GM12878 (cell line): ENCODE measurements around the gene EPB41L2. TPM values are rescaled to one million over a fixed set of nuclear protein-coding genes. Genes with fewer than 3 reads are reported as not detected.

ENCODE experiments used
- ATAC-seq: fragments of 200-7000 bp; cut with Tn5 transposase; 3 replicates; pipeline ENCODE4 v1.9.1; 2020; ENCODE audit warnings: mild to moderate bottlenecking, moderate library complexity
- BruUV-seq: library from RNA; stranded (reverse); fragments of 400-500 nt; replicated peaks from 2 replicates; lab custom pipeline; 2021; lab: Mats Ljungman, UMichigan
- CTCF ChIA-PET: fragments of 300-600 bp; sonication (Branson Sonifier 250); formaldehyde crosslinking; extraction: SDS; loops from one replicate; lab custom pipeline; 2021; ENCODE audit warnings: inconsistent platforms; lab: Yijun Ruan, JAX
- POLR2A ChIA-PET: fragments of 350-600 bp; formaldehyde crosslinking; extraction: SDS; loops from one replicate; lab custom pipeline; 2021; ENCODE audit warnings: inconsistent platforms; lab: Charles Lee
- RAD21 ChIA-PET: fragments of 300-600 bp; sonication (Branson Sonifier 250); formaldehyde crosslinking; loops from one replicate; lab custom pipeline; 2023; ENCODE audit warnings: antibody characterized with exemption; ENCODE audit not compliant: unreplicated experiment; lab: Charles Lee
- SMC1A ChIA-PET: fragments of 300-600 bp; sonication (Branson Sonifier 250); formaldehyde crosslinking; loops from one replicate; lab custom pipeline; 2023; ENCODE audit not compliant: unreplicated experiment, uncharacterized antibody; lab: Charles Lee
- DNase-seq: peaks from one replicate; pipeline ENCODE4 v3.0.0-alpha.2; 2011; ENCODE audit warnings: low read depth, low spot score
- FAIRE-seq: peaks from 3 replicates; lab custom pipeline; 2011; peaks lifted over from hg19 to GRCh38; lab: Jason Lieb, UNC
- H2AFZ ChIP-seq: 2 replicates; pipeline ENCODE4 v1.6.0; 2011; ENCODE audit warnings: low read depth, low read length, control low read depth; ENCODE audit not compliant: control insufficient read depth
- H3K27ac ChIP-seq: 2 replicates; pipeline ENCODE4 v1.5.1; 2011; ENCODE audit warnings: control low read depth; ENCODE audit not compliant: control insufficient read depth, insufficient read depth
- H3K27me3 ChIP-seq, 2 experiments: replicated peaks in 1 of 2; 2 replicates each; pipeline versions ENCODE4 v1.6.0 to v1.6.1; 2011; ENCODE audit warnings: low read length in 1 of 2; ENCODE audit not compliant: control insufficient read depth in 2 of 2, insufficient read depth in 2 of 2
- H3K36me3 ChIP-seq, 2 experiments: 2 replicates each; pipeline ENCODE4 v1.5.1; 2011; ENCODE audit warnings: low read length in 1 of 2; ENCODE audit not compliant: control insufficient read depth in 2 of 2, insufficient read depth in 2 of 2
- H3K4me1 ChIP-seq: 2 replicates; pipeline ENCODE4 v1.6.1; 2011; ENCODE audit warnings: mild to moderate bottlenecking, low read length, moderate library complexity, mixed read lengths; ENCODE audit not compliant: control insufficient read depth, insufficient read depth
- H3K4me2 ChIP-seq: 2 replicates; pipeline ENCODE4 v1.6.0; 2011; ENCODE audit warnings: control low read depth; ENCODE audit not compliant: control insufficient read depth, insufficient read depth
- H3K4me3 ChIP-seq: fragments of 200-600 bp; sonication (generic); 2 replicates; pipeline ENCODE4 v1.5.1; 2016
- H3K79me2 ChIP-seq: 2 replicates; pipeline ENCODE4 v1.6.0; 2011; ENCODE audit warnings: low read length; ENCODE audit not compliant: control insufficient read depth, insufficient read depth
- H3K9ac ChIP-seq: 2 replicates; pipeline ENCODE4 v1.8.0; 2011; ENCODE audit warnings: low read length, control low read depth, mixed read lengths; ENCODE audit not compliant: control insufficient read depth, insufficient read depth
- H3K9me3 ChIP-seq: replicated peaks from 3 replicates; pipeline ENCODE4 v1.5.1; 2011; ENCODE audit warnings: mild to moderate bottlenecking, low read length; ENCODE audit not compliant: control insufficient read depth, insufficient read depth
- H4K20me1 ChIP-seq: 2 replicates; pipeline ENCODE4 v1.6.0; 2011; ENCODE audit not compliant: control insufficient read depth, insufficient read depth
- CHD4 ChIP-seq: fragments of 200-600 bp; sonication (generic); IDR thresholded peaks from 2 replicates; pipeline ENCODE4 v1.6.1; 2016; ENCODE audit warnings: mild to moderate bottlenecking
- GATAD2B ChIP-seq: fragments of 450-650 bp; conservative IDR thresholded peaks from 2 replicates; pipeline ENCODE4 v1.6.1; 2017; ENCODE audit warnings: low read depth, mild to moderate bottlenecking, moderate library complexity
- IRF4 ChIP-seq: IDR thresholded peaks from 2 replicates; pipeline ENCODE4 v1.6.1; 2011; ENCODE audit warnings: low read depth, low read length
- KAT2A ChIP-seq: conservative IDR thresholded peaks from 2 replicates; pipeline ENCODE4 v1.6.1; 2011; ENCODE audit warnings: low read depth, low read length; ENCODE audit not compliant: control insufficient read depth
- MXI1 ChIP-seq: fragments of 150-350 bp; IDR thresholded peaks from 2 replicates; pipeline ENCODE4 v1.6.1; 2011; ENCODE audit warnings: low read depth, mild to moderate bottlenecking, inconsistent platforms, low read length, improper control_type of control experiment
- NR2C2 ChIP-seq: IDR thresholded peaks from 2 replicates; pipeline ENCODE4 v1.6.1; 2011; ENCODE audit warnings: borderline replicate concordance, low read depth; ENCODE audit not compliant: control insufficient read depth, insufficient read length
- RB1 ChIP-seq: fragments of 450-650 bp; formaldehyde crosslinking; IDR thresholded peaks from 2 replicates; pipeline ENCODE4 v1.6.1; 2017; ENCODE audit warnings: mild to moderate bottlenecking, borderline replicate concordance
- RCOR1 ChIP-seq: conservative IDR thresholded peaks from 2 replicates; pipeline ENCODE4 v1.6.1; 2012; ENCODE audit warnings: low read depth, low read length, improper control_type of control experiment
- SUPT20H ChIP-seq: IDR thresholded peaks from 2 replicates; pipeline ENCODE4 v1.6.1; 2011; ENCODE audit warnings: low read depth, mild to moderate bottlenecking, low read length, moderate library complexity, borderline replicate concordance; ENCODE audit not compliant: control insufficient read depth
- ZNF274 ChIP-seq: IDR thresholded peaks from one replicate; pipeline ENCODE4 v1.8.0; 2011; ENCODE audit not compliant: insufficient read length, insufficient read depth
- WGBS: methylation state at CpG from one replicate; pipeline ENCODE4 v1.1.6; 2016; ENCODE audit warnings: low lambda C conversion rate; ENCODE audit not compliant: insufficient replicate concordance, insufficient coverage; ENCODE audit errors: missing lambda C conversion rate; 5-methylcytosine and 5-hydroxymethylcytosine counted together
- in situ Hi-C: fragments of 300-500 bp; cut with MboI; formaldehyde crosslinking; loops from 9 replicates; pipeline ENCODE4 v1.14.3; 2018; ENCODE audit warnings: mixed read lengths
- intact Hi-C: fragments of 100-400 bp; cut with micrococcal nuclease; formaldehyde crosslinking; loops from one replicate; pipeline ENCODE4 v1.14.2; 2022; ENCODE audit not compliant: unreplicated experiment
- polyA plus RNA-seq, 11 experiments: library from polyadenylated mRNA; depleted of rRNA in 4 of 11; unstranded in 6 of 11; stranded (reverse) in 5 of 11; fragments of >200 nt; fragmentation: Nextera tagmentation in 4 of 11; fragmentation: Illumina TruSeq in 1 of 11; extraction: Ambion mirVana in 4 of 11; extraction: Trizol in 1 of 11; gene quantifications; 1 replicate in 1 of 11; 2 replicates in 10 of 11; pipeline versions ENCODE4 v1.2.1 to v1.2.3, GENCODE V29; 2011 to 2016; ENCODE audit warnings: inconsistent platforms in 2 of 11, missing spikeins in 2 of 11, low read depth in 1 of 11
- total RNA-seq, 4 experiments: library from RNA; depleted of rRNA in 3 of 4; stranded (reverse); fragments of >200 nt in 3 of 4; fragmentation: Illumina TruSeq in 1 of 4; extraction: Trizol in 1 of 4; gene quantifications; 2 replicates each; pipeline versions ENCODE4 v1.2.1 to v1.2.3, GENCODE V29; 2013 to 2021
- TF ChIP-seq, protein P1 (sequence below): fragments of 450-650 bp; IDR thresholded peaks from 2 replicates; pipeline ENCODE4 v1.6.1; 2017; ENCODE audit warnings: mild to moderate bottlenecking, low read depth, inconsistent platforms; ENCODE audit not compliant: poor library complexity, severe bottlenecking
- TF ChIP-seq, protein P2 (sequence below): fragments of 450-650 bp; IDR thresholded peaks from 2 replicates; pipeline ENCODE4 v1.6.1; 2018; ENCODE audit warnings: borderline replicate concordance, mild to moderate bottlenecking; ENCODE audit not compliant: partially characterized antibody

EPB41L2 gene
- total and polyA plus RNA-seq, 10 of the 15 experiments (the other 5 are each of a cell fraction or from before 2014, with no cell fraction given): 7.4 to 41.6 (median 19.0) TPM

DNA sequence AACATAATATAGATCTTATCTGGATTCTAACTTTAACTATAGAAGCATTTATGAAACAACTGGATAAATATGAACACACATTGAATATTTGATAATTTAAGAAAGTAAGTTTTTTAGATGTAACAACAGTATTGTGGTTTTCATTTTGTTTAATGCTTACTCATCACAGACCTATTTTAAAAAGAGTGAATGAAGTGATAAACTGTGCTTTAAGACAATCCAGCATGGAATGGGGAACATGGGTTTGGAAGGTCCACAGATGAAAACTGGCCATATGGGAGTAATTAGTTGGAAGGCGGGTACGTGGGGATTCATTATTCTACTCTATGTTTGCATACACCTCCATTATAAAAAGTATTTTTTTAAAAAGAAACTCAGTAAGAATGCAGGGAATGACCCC is 21.2 kb downstream of the EPB41L2 start (continued):
- no peak for TF ChIP-seq SUPT20H
- TF ChIP-seq MXI1: no peak
- TF ChIP-seq RB1: no peak
- TF ChIP-seq, protein P1, sequence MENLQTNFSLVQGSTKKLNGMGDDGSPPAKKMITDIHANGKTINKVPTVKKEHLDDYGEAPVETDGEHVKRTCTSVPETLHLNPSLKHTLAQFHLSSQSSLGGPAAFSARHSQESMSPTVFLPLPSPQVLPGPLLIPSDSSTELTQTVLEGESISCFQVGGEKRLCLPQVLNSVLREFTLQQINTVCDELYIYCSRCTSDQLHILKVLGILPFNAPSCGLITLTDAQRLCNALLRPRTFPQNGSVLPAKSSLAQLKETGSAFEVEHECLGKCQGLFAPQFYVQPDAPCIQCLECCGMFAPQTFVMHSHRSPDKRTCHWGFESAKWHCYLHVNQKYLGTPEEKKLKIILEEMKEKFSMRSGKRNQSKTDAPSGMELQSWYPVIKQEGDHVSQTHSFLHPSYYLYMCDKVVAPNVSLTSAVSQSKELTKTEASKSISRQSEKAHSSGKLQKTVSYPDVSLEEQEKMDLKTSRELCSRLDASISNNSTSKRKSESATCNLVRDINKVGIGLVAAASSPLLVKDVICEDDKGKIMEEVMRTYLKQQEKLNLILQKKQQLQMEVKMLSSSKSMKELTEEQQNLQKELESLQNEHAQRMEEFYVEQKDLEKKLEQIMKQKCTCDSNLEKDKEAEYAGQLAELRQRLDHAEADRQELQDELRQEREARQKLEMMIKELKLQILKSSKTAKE: no peak
- no peak for TF ChIP-seq IRF4
- TF ChIP-seq, protein P2, sequence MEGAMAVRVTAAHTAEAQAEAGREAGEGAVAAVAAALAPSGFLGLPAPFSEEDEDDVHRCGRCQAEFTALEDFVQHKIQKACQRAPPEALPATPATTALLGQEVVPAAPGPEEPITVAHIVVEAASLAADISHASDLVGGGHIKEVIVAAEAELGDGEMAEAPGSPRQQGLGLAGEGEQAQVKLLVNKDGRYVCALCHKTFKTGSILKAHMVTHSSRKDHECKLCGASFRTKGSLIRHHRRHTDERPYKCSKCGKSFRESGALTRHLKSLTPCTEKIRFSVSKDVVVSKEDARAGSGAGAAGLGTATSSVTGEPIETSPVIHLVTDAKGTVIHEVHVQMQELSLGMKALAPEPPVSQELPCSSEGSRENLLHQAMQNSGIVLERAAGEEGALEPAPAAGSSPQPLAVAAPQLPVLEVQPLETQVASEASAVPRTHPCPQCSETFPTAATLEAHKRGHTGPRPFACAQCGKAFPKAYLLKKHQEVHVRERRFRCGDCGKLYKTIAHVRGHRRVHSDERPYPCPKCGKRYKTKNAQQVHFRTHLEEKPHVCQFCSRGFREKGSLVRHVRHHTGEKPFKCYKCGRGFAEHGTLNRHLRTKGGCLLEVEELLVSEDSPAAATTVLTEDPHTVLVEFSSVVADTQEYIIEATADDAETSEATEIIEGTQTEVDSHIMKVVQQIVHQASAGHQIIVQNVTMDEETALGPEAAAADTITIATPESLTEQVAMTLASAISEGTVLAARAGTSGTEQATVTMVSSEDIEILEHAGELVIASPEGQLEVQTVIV: no peak
- TF ChIP-seq NR2C2: no peak
- TF ChIP-seq, all 136 proteins: peak for 0

DNA sequence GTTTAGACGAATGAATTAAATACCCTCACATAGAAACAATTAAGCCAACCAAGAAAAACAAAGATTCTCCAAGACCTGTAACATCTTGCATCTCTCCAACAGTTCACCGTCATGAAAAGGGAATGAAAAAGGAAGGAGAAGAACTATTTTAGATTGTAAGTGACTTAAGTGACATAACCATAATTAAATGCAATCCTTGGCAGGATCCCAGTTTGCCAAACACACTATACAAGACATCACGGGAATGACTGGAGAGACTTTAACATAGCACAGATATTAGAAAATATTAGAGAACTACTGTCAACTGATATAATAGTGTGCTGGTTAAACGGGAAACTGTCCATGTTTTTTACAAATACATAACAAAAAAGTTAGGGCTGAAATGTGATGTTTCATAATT is 22.2 kb downstream of the EPB41L2 start:
- ATAC-seq: no peak
- Histone ChIP-seq H2AFZ (no peak overlapping the region), H4K20me1 (no peaks in the 10 kb centered on the region), H3K27ac (no peak overlapping the region), H3K4me2 (no peak overlapping the region), H3K9me3 (no peaks in the 10 kb centered on the region), H3K4me3 (no peak overlapping the region), H3K9ac (no peak overlapping the region)
- DNase-seq: no peak
- WGBS: 86% methylated on average over 4 of the region's 4 CpGs
- peak; percentile 7 for FAIRE-seq
- intact Hi-C loops (no loop called here), in situ Hi-C loops (no loop called here)
- ChIA-PET CTCF (no interaction called here), RAD21 (no interaction called here), POLR2A (no interaction called here), SMC1A (no interaction called here)
- TF ChIP-seq ZNF274 (no peak), RCOR1 (no peak), KAT2A (no peak), GATAD2B (no peak), CHD4 (no peak)
- TF ChIP-seq, all 136 proteins: peak for 0
- Histone ChIP-seq H3K4me1 (no peaks in the 10 kb centered on the region), H3K27me3 (no peaks in the 10 kb centered on the region), H3K79me2 (peaks cover 4% of the 10 kb centered on the region), H3K36me3 (no peaks in the 10 kb centered on the region)
- BruUV-seq: no TSS peak
